ENCODE measurements around the gene VILL.

The VILL gene

GRCh38 chr3:38038447-38038911 lies 47.9 kb downstream of the VILL start:
- TF ChIP-seq MAX (IDR thresholded peaks at IDR 0.05) = no peak
- TF ChIP-seq CEBPB (IDR thresholded peaks at IDR 0.05) = no peak
- no peak for TF ChIP-seq USF1 (IDR thresholded peaks at IDR 0.05)
- no peak for TF ChIP-seq ZBTB7A (IDR thresholded peaks at IDR 0.05; ENCODE audit: low read depth)
- TF ChIP-seq CREB1 (IDR thresholded peaks at IDR 0.05; ENCODE audit: low read depth) = no peak
- TF ChIP-seq REST (IDR thresholded peaks at IDR 0.05; ENCODE audit: low read depth) = no peak
- no peak for TF ChIP-seq YY1 (IDR thresholded peaks at IDR 0.05; ENCODE audit: low read depth)
- TF ChIP-seq TAF1 (IDR thresholded peaks at IDR 0.05; ENCODE audit: low read depth) = no peak
- TF ChIP-seq EP300 (IDR thresholded peaks at IDR 0.05; ENCODE audit: borderline replicate concordance) = no peak
- TF ChIP-seq TCF12 (IDR thresholded peaks at IDR 0.05; ENCODE audit: low read depth) = no peak
- no peak for TF ChIP-seq RAD21 (IDR thresholded peaks at IDR 0.05; ENCODE audit: low read depth)
- no peak for TF ChIP-seq FOXM1 (IDR thresholded peaks at IDR 0.05; ENCODE audit: borderline replicate concordance, low read depth)
- no peak for TF ChIP-seq NFIC (IDR thresholded peaks at IDR 0.05)

GRCh38 chr3:38039101-38039898 lies 48.7 kb downstream of the VILL start, which contains the start of gene DLEC1:
Gene DLEC1, plus strand, starts transcription at chr3:38039208. Its CDS starts 18 bp downstream, at chr3:38039226.
- no peak for TF ChIP-seq TAF1 (IDR thresholded peaks at IDR 0.05; ENCODE audit: low read depth)
- no peak for TF ChIP-seq CREB1 (IDR thresholded peaks at IDR 0.05; ENCODE audit: low read depth)
- TF ChIP-seq RAD21 (IDR thresholded peaks at IDR 0.05; ENCODE audit: low read depth) = no peak
- no peak for TF ChIP-seq REST (IDR thresholded peaks at IDR 0.05; ENCODE audit: low read depth)
- TF ChIP-seq MAX (IDR thresholded peaks at IDR 0.05) = no peak
- no peak for TF ChIP-seq USF1 (IDR thresholded peaks at IDR 0.05)
- no peak for TF ChIP-seq EP300 (IDR thresholded peaks at IDR 0.05; ENCODE audit: borderline replicate concordance)

GRCh38 chr3:38039899-38040261 lies 49.3 kb downstream of the VILL start:
- TF ChIP-seq TEAD4 (IDR thresholded peaks at IDR 0.05) (no peak), MAX (IDR thresholded peaks at IDR 0.05) (no peak), CEBPB (IDR thresholded peaks at IDR 0.05) (no peak), CREB1 (IDR thresholded peaks at IDR 0.05; ENCODE audit: low read depth) (no peak), YY1 (IDR thresholded peaks at IDR 0.05; ENCODE audit: low read depth) (no peak), TCF12 (IDR thresholded peaks at IDR 0.05; ENCODE audit: low read depth) (no peak), EGR1 (IDR thresholded peaks at IDR 0.05) (no peak), TAF1 (IDR thresholded peaks at IDR 0.05; ENCODE audit: low read depth) (no peak), USF1 (IDR thresholded peaks at IDR 0.05) (no peak), NFIC (IDR thresholded peaks at IDR 0.05) (no peak), EP300 (IDR thresholded peaks at IDR 0.05; ENCODE audit: borderline replicate concordance) (no peak), REST (IDR thresholded peaks at IDR 0.05; ENCODE audit: low read depth) (no peak), RAD21 (IDR thresholded peaks at IDR 0.05; ENCODE audit: low read depth) (no peak), ZBTB7A (IDR thresholded peaks at IDR 0.05; ENCODE audit: low read depth) (no peak), FOXM1 (IDR thresholded peaks at IDR 0.05; ENCODE audit: borderline replicate concordance, low read depth) (no peak)
